ENCODE results near the gene SORCS3.
"Not testable (repeated sequence)": the region's sequence is repeated elsewhere in the genome, so short reads cannot be mapped to it uniquely, and the experiment has no call there.

The SORCS3 gene

GRCh38 chr10:104690101-104690500 lies 49.0 kb downstream of the SORCS3 start:
- DNase-seq (ENCODE audit: low read depth in 2 of 2): no peak

DNA sequence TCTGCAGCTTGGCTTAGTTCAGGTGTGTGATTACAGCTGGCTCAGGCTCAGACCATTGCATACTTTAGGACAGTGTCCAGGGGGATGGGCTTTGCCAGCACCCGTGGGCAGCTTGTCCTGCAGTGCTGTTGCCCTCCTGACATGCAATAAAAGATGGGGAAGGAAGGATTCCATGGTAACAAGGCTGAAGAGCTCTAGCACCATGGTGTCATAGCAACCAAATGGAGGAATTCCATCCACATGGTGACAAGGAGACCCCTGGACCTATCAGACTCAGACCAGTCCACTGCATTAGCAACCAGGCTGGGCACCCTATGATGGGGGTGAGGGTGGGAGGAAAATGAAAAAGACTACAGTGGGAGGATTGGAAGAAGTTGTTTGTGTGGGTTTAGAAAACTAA lies 49.9 kb downstream of the SORCS3 start:
- DNase-seq (ENCODE audit: low read depth in 2 of 2): no peak

GRCh38 chr10:104694074-104694473 lies 53.0 kb downstream of the SORCS3 start:
- no peak for DNase-seq (ENCODE audit: low read depth in 2 of 2)

DNA sequence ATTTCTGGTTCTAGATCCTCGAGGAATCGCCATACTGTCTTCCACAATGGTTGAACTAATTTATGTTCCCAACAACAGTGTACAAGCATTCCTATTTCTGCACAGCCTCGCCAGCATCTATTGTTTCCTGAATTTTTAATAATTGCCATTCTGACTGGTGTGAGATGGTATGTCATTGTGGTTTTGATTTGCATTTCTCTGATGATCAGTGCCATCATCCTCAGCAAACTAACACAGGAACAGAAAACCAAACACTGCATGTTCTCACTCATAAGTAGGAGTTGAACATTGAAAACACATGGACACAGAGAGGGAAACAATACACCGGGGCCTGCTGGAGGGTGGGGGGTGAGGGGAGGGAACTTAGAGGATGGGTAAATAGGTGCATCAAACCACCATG lies 62.2 kb downstream of the SORCS3 start:
- DNase-seq (ENCODE audit: low read depth in 2 of 2): not testable (repeated sequence)

- DNase-seq (ENCODE audit: low read depth in 2 of 2): no peak
Observed at GRCh38 chr10:104706886-104707285, 65.8 kb downstream of the SORCS3 start.

GRCh38 chr10:104707602-104708459 lies 66.7 kb downstream of the SORCS3 start:
- no peak for DNase-seq (ENCODE audit: low read depth in 2 of 2)

DNA sequence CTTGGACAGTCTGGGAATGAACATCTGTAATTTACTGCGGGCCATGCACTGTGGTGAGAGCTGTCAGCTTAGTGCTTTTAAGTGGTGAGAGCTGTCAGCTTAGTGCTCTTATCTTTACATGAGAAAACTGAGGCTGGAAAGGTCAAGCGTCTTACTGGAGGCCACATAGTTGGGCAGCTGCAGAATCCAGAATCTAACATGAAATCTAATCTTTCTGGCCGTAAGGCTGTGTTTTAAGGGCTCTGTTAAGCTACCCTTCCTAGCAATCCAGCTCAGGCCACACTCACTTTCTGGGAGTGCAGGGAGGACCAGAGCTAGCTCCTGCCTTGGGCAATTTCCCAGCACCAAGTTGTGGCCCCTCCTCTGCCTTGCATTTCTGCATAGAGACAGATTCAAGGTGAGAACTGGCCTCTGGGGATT lies 70.2 kb downstream of the SORCS3 start:
- DNase-seq (ENCODE audit: low read depth in 2 of 2): no peak

DNA sequence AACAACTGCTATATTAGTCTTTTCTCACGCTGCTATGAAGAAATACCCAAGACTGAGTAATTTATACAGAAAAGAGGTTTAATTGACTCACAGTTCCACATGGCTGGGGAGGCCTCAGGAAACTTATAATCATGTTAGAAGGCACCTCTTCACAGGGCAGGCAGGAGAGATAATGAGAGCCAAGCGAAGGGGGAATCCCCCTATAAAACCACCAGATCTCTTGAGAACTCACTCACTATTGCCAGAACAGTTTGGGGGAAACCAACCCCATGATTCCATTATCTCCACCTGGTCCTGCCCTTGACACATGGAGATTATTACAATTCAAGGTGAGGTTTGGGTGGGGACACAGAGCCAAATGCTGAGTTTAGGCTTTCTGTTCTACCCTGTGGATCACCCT lies 89.5 kb downstream of the SORCS3 start:
- DNase-seq (ENCODE audit: low read depth in 2 of 2): not testable (repeated sequence)

GRCh38 chr10:104731192-104731591 lies 90.1 kb downstream of the SORCS3 start:
- no peak for DNase-seq (ENCODE audit: low read depth in 2 of 2)

- no peak for DNase-seq (ENCODE audit: low read depth in 2 of 2)
Observed at GRCh38 chr10:104732222-104732621, 91.1 kb downstream of the SORCS3 start.

GRCh38 chr10:104734433-104734832 lies 93.3 kb downstream of the SORCS3 start:
- no peak for DNase-seq (ENCODE audit: low read depth in 2 of 2)

DNA sequence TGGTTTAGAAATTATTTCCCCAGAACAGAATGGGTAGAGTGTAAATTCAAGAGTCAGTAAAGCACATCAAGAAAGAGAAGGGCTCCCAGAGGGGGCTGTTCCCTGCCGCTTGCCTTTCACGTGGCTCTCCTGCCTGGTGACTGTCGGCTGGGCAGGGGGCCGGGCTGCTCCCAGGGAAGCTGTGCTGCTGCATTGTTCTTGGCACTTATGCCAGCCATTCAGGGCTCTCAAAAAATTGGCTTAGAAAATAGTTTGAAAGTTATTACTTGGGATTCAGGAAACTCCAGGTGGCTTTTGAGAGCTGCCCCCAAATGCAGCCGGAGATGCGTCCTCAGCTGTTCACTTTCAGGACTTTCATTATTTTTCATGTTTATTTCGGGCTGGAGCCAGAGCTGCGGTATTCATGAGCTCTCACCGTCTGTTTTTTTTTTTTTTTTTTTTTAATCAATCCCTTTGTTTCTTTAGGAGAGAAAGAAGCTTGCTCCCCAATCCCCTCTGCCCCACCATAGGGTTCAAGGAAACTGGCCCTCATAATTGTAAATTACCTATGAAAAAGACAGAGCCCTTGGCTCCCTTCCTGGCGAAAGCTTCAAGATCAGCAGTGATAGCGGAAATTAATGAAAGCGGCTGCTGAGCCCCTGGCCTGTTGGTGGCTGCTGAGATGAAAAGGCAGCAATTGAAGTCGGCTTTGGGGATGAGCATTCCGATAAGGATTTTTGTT lies 94.1 kb downstream of the SORCS3 start:
- DNase-seq (ENCODE audit: low read depth in 2 of 2): no peak

DNA sequence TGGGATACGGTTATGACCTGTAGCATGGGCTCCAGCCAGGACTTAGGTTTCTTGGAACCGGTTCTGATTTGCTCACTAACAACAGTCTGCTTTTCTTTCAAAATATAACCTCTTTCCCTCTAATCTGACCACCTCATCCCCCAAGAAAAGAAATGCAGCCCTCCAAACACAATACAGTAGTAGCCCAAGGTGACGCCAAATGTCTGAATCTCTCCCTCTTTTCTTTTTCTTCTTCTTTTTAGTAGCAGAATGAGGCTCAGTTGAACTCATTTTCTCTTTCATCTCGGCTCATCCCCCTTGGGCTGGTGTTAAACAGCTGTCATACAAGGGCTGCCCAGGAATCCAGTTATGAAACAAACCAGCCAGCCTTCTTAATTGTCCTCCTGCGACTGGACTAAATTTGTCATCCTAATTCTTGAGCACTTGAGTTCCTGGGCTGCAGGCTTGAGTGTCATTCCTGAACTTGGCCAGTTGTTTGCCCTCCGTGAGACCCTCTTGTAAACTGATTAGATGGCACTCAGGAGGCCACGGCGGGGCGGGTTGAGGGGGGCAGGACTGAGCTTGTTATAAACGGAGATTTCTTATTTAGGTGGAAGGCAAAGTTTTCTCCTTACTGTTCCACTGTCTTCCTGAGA lies 94.8 kb downstream of the SORCS3 start:
- DNase-seq (ENCODE audit: low read depth in 2 of 2): no peak

DNA sequence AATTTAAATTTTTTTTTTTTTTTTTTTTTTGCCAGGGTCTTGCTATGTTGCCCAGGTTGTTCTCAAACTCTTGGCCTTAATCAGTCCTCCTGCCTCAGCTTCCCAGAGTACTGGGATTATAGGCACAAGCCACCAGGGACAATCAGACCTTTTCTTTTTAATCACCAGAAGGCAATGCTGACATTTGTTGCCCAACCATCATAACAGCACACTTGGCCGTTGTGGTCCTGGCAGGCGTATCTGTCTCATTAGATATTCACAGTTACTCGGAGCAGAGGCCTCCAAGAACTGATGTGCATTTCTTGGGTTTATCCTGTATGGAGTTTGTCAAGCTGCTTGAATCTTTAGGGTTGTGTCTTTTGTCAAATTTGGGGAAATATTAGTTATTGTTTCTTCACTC lies 100.0 kb downstream of the SORCS3 start:
- DNase-seq (ENCODE audit: low read depth in 2 of 2): no peak

DNA sequence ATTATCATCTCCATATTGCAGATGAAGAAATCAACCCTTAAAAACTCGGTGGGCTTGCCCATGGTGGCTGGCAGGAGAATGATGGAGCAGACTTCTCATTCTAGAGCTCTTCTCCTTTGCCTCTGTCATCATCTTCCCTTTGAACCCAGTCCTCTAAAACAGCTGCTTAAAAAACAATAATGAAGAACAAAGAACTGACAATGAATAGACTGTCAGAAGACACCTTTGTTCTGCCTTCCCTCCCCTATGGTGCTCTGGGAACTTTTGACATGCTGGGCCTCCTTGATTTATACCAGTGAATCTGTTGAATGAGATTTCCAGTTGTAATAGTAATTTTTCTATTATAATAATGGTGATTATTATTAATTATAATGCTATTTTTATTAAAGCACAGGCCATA lies 103.0 kb downstream of the SORCS3 start:
- no peak for DNase-seq (ENCODE audit: low read depth in 2 of 2)

DNA sequence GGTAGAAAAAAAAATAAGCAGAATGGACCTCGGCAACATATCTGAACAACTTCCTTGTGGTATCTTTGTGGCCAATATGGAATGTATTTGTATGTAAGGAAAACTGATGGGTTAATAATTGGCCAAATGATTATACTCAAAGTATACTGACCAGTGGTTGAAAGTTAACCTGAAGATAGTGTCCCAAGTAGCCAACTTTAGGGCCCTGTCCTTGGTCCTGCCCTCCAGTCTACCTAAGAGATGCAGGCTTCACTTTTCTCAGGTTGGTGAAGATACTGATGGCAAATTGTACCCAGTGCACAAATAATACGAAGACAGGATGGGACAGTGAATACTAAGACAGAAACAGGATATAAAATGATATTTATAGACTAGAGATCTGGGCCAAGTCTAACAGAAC lies 109.2 kb downstream of the SORCS3 start:
- DNase-seq (ENCODE audit: low read depth in 2 of 2): no peak

GRCh38 chr10:104762793-104763192 lies 121.7 kb downstream of the SORCS3 start:
- DNase-seq (ENCODE audit: low read depth in 2 of 2): no peak

DNA sequence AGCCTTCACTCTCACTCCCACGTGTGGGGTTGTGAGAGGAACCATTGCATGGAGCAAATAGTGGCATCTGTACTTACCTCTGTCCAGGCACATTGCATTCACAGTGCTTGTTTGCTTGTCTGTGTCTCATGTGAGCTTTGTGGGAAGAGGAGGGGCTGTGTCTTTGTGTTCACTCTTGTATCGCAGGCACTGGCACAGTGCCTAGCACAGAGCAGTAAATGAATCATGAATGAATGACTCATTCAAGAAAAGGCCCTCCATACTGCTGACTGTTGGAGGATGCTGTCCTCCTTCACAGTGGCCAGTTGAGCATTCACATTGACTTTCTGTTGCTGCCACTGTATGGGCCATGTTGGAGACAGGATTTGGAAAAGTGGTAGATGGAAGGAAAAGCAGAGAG lies 125.3 kb downstream of the SORCS3 start:
- no peak for DNase-seq (ENCODE audit: low read depth in 2 of 2)

GRCh38 chr10:104767282-104767681 lies 126.2 kb downstream of the SORCS3 start:
- DNase-seq (ENCODE audit: low read depth in 2 of 2): no peak

DNA sequence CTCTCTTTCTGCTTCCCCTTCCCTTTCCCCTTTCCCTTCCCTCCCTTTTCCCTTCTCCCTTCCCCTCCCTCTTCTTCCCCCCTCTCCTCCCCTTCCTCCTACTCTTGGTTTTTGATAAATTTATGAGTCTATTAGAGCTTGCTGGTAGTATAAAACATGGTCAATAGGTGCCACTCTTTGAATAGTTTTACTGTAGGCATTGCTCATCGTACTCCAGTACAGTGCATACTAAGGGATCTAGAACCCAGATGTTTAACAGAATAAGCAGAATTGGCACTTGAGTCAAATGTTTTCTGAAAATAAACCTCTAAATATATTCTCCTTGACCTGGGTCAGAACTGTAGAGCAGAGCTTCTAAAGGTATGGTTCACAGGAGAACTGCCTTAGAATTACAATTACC lies 126.7 kb downstream of the SORCS3 start:
- DNase-seq (ENCODE audit: low read depth in 2 of 2): no peak

- DNase-seq (ENCODE audit: low read depth in 2 of 2): no peak
Observed at GRCh38 chr10:104773105-104773504, 132.0 kb downstream of the SORCS3 start.

DNA sequence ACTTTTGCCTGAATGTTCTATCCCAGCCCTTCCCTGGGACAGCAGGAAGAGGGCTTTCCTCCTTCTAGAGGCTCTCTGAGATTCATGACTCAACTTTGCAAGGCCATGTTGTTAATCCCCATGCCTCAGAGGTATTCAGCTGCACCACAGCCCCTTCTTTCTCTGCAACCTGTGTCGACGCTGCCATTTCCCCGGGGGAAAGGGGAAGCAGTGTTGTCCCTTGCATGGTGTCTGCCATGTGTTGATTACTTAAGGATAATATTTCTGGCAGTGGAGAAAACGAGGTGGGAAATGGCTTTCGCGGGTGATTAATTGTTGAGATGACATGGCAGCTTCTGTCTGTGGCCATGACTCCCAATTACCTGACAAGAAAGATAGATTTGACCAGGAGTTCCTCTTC lies 133.1 kb downstream of the SORCS3 start:
- no peak for DNase-seq (ENCODE audit: low read depth in 2 of 2)

All from stimulated activated CD8-positive, alpha-beta memory T cell treated with anti-CD3 and anti-CD28 coated beads, Interleukin-2, amount 100 ng/mL, for 48 hours (primary cell).